DMS114 treated with DMSO at 0.1 percent for 48 hours (cell line): Measurements from ENCODE around the gene LIPH.
A peak's percentile ranks its signal among the peaks of the same experiment; 100 is the strongest.
"Not testable (repeated sequence)": the region's sequence is repeated elsewhere in the genome, so short reads cannot be mapped to it uniquely, and the experiment has no call there.

Experiments used
- DNase-seq: peaks from one replicate; lab custom pipeline; 2025; ENCODE audit not compliant: unreplicated experiment; lab: John Stamatoyannopoulos, UW

LIPH gene

DNA sequence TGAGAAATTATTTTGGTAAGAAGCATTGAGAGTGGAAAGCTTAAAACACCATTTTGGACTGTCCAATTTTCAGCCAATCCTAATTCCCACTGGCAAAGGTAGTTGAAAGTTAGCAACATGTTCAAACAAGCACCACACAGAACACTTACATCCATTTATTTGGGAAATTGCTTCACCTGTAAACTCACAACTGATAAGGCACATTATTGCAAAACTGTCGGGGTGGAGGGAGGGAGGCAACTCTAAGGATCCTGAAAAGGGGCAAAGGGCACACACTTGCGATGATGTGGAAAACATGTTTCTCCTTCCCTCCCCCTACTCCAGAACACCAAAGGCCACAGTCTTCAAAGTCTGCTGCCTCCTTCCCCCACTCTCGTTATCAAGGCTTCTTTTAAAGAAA is 62.9 kb downstream of the LIPH start:
- no peak for DNase-seq

DNA sequence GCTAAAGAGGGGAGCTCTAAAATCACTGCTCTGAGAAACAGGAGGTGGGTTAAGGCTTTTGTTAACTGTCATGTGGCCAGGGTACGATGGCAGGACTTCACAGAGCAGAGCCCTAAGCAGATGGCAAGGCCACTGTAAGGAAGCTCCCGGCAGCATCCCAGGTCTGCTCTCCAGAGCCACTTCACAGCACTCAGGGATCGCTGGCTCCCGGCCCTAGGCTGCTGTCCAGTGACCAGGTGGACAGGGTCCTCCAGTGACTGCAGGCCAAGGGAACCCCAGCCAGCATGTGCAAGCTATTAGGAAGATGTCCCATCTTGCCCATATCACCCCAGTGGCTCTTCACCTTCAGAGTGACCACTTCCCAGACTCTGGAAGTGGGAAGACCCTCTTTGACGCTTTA is 63.9 kb downstream of the LIPH start:
- no peak for DNase-seq

DNA sequence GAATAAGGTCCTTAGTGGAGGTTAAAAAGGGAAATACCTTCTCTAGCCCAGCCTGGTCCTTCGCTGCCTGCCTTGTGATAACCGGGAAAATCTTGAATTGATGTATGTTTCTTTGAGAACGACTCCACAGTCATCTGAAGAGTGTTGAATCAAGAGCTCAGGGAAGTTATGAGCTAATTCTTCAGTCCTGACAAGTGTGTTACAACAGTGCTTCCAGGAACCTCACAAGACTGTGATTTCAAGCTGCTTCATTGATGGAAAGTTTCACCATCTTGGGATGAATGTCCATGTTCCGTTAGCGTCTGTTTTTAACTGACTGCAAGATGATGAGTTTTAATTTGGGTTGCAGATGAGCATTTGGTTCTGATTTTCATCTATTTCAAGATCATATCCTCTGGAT is 66.0 kb downstream of the LIPH start:
- DNase-seq = no peak

DNA sequence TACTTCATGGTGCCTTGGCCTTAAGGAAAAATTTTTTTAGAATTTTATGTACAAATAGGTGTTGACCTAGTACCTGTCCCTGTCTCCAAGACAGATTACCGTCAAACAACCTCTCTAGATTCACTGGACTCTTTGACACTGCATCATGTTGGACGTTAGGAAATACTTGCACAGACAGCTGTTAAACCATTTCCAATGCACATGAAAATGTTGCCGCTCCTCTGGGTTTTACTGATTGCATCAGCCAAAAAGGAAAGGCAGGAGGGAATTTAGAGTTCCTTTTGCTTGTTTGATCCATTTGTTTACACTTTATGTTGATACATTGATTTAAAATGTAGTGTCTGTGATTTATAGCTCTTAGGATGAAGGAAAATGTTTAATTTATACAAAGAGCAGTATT is 68.1 kb downstream of the LIPH start:
- no peak for DNase-seq

DNA sequence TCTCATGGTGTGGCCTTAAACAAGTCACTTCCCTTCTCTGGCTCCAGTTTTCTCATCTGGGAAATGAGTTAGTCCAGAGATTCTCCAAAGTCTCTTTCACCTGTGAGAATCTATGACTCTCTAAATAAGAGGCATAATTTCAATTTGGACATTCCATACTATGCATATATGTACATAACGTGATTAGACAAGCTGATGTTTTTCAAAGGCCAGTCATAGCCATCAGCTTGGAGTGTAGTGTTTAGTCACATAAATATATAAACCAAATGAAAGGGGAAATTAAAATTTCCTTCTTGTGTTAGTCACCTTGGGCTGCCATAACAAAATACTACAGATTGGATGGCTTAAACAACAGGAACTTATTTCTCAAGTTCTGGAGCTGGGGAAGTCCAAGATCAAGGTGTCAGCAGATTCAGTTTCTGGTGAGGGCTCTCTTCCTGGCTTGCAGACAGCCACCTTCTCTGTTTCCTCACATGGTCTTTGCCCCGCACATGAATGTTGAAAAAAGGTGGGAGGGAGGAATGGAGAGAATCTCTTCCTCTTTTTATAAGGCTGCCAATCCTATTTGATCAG is 72.9 kb downstream of the LIPH start:
- no peak for DNase-seq

DNA sequence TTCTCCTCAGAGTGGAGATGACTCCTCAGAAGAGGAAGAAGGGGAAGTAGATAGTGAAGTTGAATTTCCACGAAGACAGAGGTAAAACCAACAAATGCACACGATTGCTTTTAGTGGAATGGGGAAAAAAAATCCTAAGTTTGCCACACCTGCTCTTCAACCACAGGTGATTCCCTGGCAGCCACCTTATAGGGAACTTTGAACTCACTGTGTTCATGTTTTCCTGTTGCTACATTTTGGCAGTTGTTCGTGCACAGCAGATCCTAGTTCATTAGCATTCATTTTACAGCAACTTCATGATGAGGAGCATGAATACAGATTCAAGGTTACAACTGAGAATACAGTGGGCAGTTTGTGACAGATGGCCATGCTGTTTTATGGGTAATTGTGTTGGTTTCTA is 75.1 kb downstream of the LIPH start:
- no peak for DNase-seq

DNA sequence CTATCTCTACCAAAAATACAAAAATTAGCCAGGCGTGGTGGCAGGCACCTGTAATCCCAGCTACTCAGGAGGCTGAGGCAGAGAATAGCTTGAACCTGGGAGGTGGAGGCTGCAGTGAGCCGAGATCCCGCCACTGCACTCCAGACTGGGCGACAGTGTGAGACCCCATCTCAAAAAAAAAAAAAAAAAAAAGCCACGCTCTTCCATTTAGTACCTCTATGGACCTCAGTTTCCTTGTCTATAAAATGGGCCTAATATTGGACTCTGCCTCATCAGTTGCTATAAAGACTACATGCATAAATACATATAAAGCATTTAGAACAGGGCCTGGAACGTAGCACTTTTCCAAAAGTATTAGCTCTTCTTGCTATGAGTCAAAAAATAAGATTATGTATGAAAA is 77.5 kb downstream of the LIPH start:
- DNase-seq = not testable (repeated sequence)

DNA sequence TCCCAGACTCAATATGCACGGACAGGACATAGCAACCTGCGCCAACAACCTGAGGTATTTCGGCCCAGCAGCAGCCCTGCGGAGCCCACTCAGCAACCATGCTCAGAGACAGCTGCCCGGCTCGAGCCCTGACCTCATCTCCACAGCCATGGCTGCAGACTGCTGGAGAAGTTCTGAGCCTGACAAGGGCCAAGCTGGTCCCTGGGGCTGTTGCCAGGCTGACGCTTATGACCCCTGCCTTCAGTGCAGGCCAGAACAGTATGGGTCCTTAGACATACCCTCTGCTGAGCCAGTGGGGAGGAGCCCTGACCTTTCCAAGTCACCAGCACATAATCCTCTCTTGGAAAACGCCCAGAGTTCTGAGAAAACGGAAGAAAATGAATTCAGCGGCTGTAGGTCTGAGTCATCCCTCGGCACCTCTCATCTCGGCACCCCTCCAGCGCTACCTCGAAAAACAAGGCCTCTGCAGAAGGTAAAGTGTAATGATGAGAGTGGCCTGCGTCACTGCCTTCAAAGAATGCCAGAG is 79.0 kb downstream of the LIPH start:
- DNase-seq = no peak

DNA sequence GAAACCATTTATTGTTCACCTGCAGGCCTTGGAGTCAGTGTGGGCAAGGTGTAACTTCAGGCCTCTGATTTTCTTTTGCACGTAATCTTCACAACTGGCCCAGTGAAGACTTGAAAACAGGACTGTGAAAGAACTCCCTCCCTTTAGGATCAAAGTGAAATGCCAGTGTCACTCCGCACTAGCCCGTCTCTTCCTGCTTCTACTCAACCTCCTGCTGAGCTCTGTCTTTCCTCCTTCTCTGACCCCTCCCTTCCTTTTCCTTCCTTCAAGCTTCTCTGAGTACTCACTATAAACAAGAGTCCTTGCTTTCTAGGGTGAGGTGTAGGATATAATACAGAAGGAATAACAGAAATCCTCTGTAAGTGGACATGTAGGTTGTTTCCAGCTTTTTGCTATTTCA is 82.1 kb downstream of the LIPH start:
- DNase-seq = no peak

DNA sequence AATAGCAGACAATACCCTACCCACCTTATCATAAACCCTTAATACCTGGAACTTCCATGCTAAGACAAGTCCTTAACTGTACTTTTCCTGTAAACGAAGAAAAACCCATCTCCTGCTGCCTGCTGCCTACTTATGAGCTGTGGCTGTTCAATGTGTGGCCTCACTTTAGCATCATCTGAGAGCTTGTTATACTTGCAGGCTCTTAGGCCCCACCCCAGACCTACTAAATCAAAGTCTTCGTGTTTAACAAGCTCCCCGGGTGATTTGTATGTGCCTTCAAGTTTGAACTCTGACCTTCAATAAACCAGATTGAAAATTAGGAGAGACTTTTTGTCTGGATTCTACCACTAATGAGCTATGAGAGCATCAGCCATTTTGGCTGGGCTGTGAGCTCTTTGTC is 82.8 kb downstream of the LIPH start:
- no peak for DNase-seq

DNA sequence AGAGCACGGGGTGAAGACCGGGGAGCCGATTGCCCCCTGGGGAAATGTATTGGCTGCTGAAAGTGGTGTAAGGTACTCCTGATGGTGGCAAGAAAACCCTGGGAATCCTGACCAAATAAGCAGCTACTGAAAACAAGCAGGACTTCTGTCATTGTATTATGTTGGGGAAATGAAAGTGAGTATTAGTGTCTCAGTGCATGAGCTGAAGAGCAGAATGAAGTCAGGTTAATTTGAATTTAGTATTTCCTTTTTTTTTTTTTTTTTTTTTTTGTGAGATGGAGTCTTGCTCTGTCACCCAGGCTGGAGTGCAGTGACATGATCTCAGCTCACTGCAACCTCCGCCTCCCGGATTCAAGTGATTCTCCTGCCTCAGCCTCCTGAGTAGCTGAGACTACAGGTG is 86.3 kb downstream of the LIPH start:
- DNase-seq = not testable (repeated sequence)

DNA sequence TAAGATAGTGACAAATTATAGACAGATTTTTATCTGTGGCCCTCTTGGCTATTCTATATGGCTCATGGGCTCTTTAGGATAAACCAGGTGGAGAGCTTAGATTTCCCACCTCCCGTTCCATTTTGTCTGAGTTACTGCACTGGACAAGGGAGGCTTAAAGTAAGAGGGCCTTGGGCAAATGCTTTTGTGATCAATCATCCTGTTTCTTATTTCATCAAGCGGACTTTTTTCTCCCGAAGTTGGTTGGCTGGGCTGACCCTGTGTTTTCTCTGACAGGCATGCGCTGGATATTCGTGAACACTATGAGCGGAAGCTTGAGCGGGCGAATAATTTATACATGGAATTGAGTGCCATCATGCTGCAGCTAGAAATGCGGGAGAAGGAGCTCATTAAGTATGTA is 86.9 kb downstream of the LIPH start:
- DNase-seq = no peak

DNA sequence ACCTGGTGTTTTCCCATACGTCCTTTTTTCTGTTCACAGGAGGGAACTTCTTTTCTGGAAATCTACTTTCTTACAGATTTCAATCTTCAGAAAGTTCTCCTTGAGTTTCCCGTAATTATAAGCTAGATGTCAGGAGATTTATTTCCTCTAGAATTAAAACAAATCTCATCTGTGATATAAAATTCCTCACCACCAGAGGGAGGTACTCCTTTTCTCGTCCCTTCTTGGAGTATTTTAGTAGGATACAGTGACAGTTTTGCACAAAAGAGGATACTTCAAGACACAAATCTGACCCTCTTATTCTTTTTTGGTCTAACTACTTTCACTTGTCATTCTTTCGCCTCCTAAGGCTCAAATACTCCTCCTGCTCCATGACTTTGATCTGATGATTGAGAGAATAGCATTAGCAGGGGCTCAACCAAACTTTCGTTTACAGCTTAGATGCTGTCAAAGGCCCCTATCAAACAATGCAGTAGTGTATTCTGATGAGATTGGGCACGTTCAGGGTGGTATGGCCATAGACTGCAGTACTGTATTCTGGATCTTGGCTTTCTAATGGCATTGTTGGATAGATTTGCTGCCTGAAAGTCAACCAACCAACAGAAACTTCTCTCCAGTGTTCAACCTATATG is 91.6 kb downstream of the LIPH start:
- DNase-seq = peak; percentile 37

DNA sequence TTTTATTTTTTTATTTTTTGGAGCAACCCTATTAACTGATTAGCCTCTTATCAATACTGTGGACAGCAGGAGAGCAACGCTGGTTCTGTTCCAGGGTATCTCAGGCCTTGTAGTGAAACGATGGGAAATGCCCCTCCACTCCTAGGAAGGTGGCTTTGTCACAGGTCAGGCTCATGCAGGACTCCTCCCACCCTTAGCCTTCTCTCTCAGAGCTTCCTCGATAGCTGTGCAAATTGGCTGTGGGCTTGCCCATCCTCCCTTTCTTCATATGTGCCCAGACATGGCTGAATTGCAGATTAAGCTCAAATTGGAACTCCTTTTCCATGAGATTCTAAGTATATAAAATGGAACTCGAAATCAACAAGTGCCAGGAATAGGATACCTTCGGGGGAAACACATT is 92.1 kb downstream of the LIPH start:
- no peak for DNase-seq

DNA sequence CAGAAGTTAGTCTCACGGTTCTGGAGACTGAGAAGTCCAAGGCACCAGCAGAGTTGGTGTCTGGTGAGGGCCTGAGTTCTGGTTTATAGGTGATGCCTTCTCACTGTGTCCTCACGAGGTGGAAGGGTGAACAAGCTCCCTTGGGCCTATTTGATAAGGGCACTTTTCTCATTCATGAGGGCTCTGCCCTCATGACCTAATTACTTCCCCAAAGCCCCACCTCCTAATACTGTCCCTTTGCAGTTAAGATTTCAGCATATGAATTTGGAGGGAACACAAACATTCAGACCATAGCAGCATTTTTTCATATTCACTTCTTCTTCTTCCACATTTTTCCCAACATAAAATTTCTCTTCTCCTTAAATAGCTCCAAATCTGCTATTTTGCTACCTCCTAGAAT is 95.0 kb downstream of the LIPH start:
- no peak for DNase-seq
